Ishikawa (cell line): ENCODE data around the gene MESD.

Source experiments
- CEBPB ChIP-seq: IDR thresholded peaks from 2 replicates; pipeline ENCODE4 v1.6.1; 2012
- CREB1 ChIP-seq: IDR thresholded peaks from 2 replicates; pipeline ENCODE4 v1.6.1; 2012; ENCODE audit warnings: low read depth
- EGR1 ChIP-seq: IDR thresholded peaks from 2 replicates; pipeline ENCODE4 v1.6.1; 2012
- EP300 ChIP-seq: IDR thresholded peaks from 2 replicates; pipeline ENCODE4 v1.6.1; 2012; ENCODE audit warnings: borderline replicate concordance
- FOXM1 ChIP-seq: IDR thresholded peaks from 2 replicates; pipeline ENCODE4 v1.6.1; 2012; ENCODE audit warnings: low read depth, borderline replicate concordance
- MAX ChIP-seq: IDR thresholded peaks from 2 replicates; pipeline ENCODE4 v1.6.1; 2012
- NFIC ChIP-seq: IDR thresholded peaks from 2 replicates; pipeline ENCODE4 v1.6.1; 2012
- RAD21 ChIP-seq: IDR thresholded peaks from 2 replicates; pipeline ENCODE4 v1.6.1; 2012; ENCODE audit warnings: low read depth
- REST ChIP-seq: IDR thresholded peaks from 2 replicates; pipeline ENCODE4 v1.6.1; 2012; ENCODE audit warnings: low read depth, mild to moderate bottlenecking
- TAF1 ChIP-seq: IDR thresholded peaks from 2 replicates; pipeline ENCODE4 v1.6.1; 2012; ENCODE audit warnings: low read depth, mild to moderate bottlenecking
- TCF12 ChIP-seq: IDR thresholded peaks from 2 replicates; pipeline ENCODE4 v1.6.1; 2012; ENCODE audit warnings: low read depth
- TEAD4 ChIP-seq: IDR thresholded peaks from 2 replicates; pipeline ENCODE4 v1.6.1; 2012
- USF1 ChIP-seq: IDR thresholded peaks from 2 replicates; pipeline ENCODE4 v1.6.1; 2012
- YY1 ChIP-seq: IDR thresholded peaks from 2 replicates; pipeline ENCODE4 v1.6.1; 2012; ENCODE audit warnings: low read depth
- ZBTB7A ChIP-seq: IDR thresholded peaks from 2 replicates; pipeline ENCODE4 v1.6.1; 2012; ENCODE audit warnings: low read depth

The MESD gene

GRCh38 chr15:80931721-80932512 lies 57.7 kb downstream of the MESD start:
- no peak for TF ChIP-seq TAF1
- TF ChIP-seq CEBPB: no peak
- no peak for TF ChIP-seq EGR1
- no peak for TF ChIP-seq RAD21
- no peak for TF ChIP-seq NFIC
- TF ChIP-seq YY1: no peak
- TF ChIP-seq FOXM1: no peak
- no peak for TF ChIP-seq TCF12
- no peak for TF ChIP-seq ZBTB7A
- no peak for TF ChIP-seq CREB1
- TF ChIP-seq EP300: no peak
- TF ChIP-seq MAX: no peak
- TF ChIP-seq USF1: no peak
- TF ChIP-seq REST: no peak
- TF ChIP-seq TEAD4: no peak

GRCh38 chr15:80931191-80931590 lies 58.4 kb downstream of the MESD start:
- TF ChIP-seq MAX (no peak), TCF12 (no peak), REST (no peak), RAD21 (no peak), EP300 (no peak), ZBTB7A (no peak), NFIC (no peak), USF1 (no peak), YY1 (no peak), TAF1 (no peak), FOXM1 (no peak), TEAD4 (no peak), CREB1 (no peak), CEBPB (no peak)

DNA sequence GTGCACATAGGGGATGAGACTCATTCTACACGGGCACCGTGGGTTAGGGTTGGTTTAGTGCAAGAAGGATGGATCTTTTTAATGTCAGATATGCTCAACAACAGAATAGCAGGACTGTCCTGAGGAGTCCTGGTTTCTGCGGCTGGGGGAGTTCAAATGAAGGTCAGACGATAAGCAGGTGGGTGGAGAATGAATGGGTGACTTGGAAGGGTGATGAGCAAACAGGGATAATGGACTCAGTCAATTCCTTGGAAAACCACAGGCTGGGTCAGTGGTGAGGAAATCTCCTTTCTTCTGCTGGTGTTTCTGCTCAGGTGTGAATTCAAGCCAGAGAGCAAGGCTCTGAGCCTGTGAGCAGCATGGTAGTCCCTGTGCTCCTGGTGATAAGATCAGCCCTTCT lies 59.9 kb downstream of the MESD start:
- TF ChIP-seq FOXM1 (no peak), CREB1 (no peak), TAF1 (no peak), TCF12 (no peak), EP300 (no peak), YY1 (no peak), EGR1 (no peak), TEAD4 (no peak), USF1 (no peak), MAX (no peak)

GRCh38 chr15:80929225-80929624 lies 60.4 kb downstream of the MESD start:
- TF ChIP-seq EP300 (no peak), MAX (no peak), NFIC (no peak), TCF12 (no peak), TAF1 (no peak), CEBPB (no peak), EGR1 (no peak)

GRCh38 chr15:80926126-80926525 lies 63.5 kb downstream of the MESD start:
- TF ChIP-seq USF1 (no peak), TEAD4 (no peak), EGR1 (no peak), RAD21 (no peak)
